Mesothelial cell of epicardium (in vitro differentiated cells): ENCODE data around the gene SULT6B1. TPM values are rescaled to one million over a fixed set of nuclear protein-coding genes. Genes with fewer than 3 reads are reported as not detected.

Source experiments
- DNase-seq, 2 experiments: peaks; one replicate each; pipeline ENCODE4 v3.0.0; 2021; ENCODE audit warnings: low spot score in 2 of 2; ENCODE audit not compliant: unreplicated experiment in 2 of 2
- H3K27ac Mint-ChIP-seq: 2 replicates; pipeline ENCODE4 v1.8.0; 2021; ENCODE audit warnings: mixed read lengths
- H3K27me3 Mint-ChIP-seq: 2 replicates; pipeline ENCODE4 v1.8.0; 2021; ENCODE audit warnings: low read depth, mixed read lengths
- H3K36me3 Mint-ChIP-seq: 2 replicates; pipeline ENCODE4 v1.8.0; 2021; ENCODE audit warnings: mixed read lengths
- H3K4me1 Mint-ChIP-seq: 2 replicates; pipeline ENCODE4 v1.8.0; 2021; ENCODE audit warnings: mixed read lengths
- H3K4me3 Mint-ChIP-seq: 2 replicates; pipeline ENCODE4 v1.8.0; 2021; ENCODE audit warnings: mild to moderate bottlenecking, moderate library complexity, mixed read lengths
- H3K9me3 Mint-ChIP-seq: 2 replicates; pipeline ENCODE4 v1.8.0; 2021; ENCODE audit warnings: mixed read lengths
- CTCF ChIP-seq: fragments of 200-600 bp; sonication (generic); IDR thresholded peaks from one replicate; pipeline ENCODE4 v1.5.0; 2021; ENCODE audit warnings: antibody characterized with exemption; ENCODE audit not compliant: unreplicated experiment
- total RNA-seq: library from RNA; stranded (reverse); gene quantifications from 3 replicates; pipeline ENCODE4 v1.2.1, GENCODE V29; 2021

The SULT6B1 gene
- total RNA-seq, 1 donor from 2014 or later, result not detected

DNA sequence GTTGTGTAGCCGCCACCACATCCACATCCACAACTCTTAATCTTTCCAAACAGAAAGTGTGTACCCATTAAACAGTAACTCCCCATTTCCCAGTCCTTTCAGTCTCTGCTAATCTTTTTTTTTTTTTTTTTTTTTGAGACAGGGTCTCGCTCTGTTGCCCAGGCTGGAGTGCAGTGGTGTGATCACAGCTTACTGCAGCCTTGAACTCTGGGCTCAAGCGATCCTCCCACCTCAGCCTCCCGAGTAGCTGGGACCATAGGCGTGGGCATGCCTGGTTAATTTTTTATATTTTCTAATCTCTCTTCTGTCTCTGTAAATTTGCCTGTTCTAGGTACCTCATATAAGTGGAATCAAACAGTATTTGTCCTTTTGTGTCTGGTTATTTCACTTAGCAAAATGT is 35.2 kb downstream of the SULT6B1 start:
- no peak overlapping the region for H3K4me3 Mint-ChIP-seq
- H3K9me3 Mint-ChIP-seq, result peaks cover 13% of the 10 kb centered on the region
- peaks cover 40% of the 10 kb centered on the region for H3K4me1 Mint-ChIP-seq
- no peak for TF ChIP-seq CTCF
- H3K27ac Mint-ChIP-seq, result no peak overlapping the region
- no peaks in the 10 kb centered on the region for H3K27me3 Mint-ChIP-seq
- H3K36me3 Mint-ChIP-seq, result peaks cover 38% of the 10 kb centered on the region
- DNase-seq, result no peak

DNA sequence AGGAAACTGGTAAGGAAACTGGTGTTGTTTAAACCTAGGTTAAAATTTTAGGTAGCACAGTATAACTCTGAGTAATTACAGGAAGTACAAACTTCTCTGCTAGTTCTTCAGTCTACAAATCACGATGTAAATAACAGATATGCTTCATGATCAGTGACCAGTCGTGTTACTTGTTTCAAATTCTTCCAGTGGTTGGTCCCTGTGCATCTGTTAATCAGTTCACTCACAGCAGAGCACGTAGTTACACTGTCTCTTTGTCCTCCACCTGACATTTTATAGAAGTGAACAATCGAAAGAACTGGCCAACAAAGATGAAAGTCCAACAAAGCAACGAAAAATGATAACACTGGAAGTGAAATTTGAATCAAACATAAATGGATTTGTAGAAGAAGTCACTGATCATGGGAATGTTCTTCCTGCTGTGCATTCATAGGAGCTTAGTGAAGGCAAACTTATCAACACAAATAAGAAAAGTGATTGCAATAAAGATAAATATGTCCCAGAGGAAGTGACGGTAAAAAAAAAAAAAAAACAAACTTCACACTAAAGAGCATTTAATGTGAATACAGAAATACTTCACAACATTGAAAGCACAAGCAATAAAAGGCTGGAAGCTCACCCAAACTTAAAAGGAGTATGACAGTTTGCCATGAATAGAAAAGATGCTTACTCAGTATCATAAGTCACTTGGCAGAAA is 38.7 kb downstream of the SULT6B1 start:
- Mint-ChIP-seq H3K4me3 (no peak overlapping the region), H3K27ac (peak overlapping the region; percentile 14)
- TF ChIP-seq CTCF, result no peak

GRCh38 chr2:37148325-37148724 is 40.1 kb downstream of the SULT6B1 start:
- peaks cover 35% of the 10 kb centered on the region for H3K36me3 Mint-ChIP-seq
- no peak for TF ChIP-seq CTCF
- H3K27ac Mint-ChIP-seq, result no peak overlapping the region
- no peak overlapping the region for H3K4me3 Mint-ChIP-seq
- peaks cover 8% of the 10 kb centered on the region for H3K9me3 Mint-ChIP-seq
- no peaks in the 10 kb centered on the region for H3K27me3 Mint-ChIP-seq
- no peak for DNase-seq
- H3K4me1 Mint-ChIP-seq, result peaks cover 17% of the 10 kb centered on the region

More for the DNA sequence above, 38.7 kb downstream of the SULT6B1 start:
- Mint-ChIP-seq H3K36me3 (peaks cover 44% of the 10 kb centered on the region), H3K4me1 (peaks cover 17% of the 10 kb centered on the region), H3K27me3 (no peaks in the 10 kb centered on the region), H3K9me3 (peaks cover 13% of the 10 kb centered on the region)
- no peak for DNase-seq

DNA sequence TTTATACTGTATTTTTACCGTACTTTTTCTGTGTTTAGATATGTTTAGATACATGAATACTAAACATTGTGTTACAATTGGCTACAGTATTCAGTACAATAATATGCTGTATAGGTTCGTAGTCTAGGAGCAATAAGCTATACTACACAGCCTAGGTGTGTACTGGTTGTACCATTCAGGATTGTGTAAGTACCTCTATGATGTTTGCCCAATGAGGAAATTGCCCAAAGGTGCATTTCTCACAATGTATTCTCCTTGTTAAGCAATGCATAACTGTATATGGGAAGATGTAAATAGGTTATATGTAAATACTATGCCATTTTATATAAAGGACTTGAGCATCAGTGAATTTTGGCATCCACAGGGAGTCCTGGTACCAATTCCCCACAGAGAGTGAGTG is 42.4 kb downstream of the SULT6B1 start:
- TF ChIP-seq CTCF, result no peak
- DNase-seq, result no peak
- Mint-ChIP-seq H3K4me1 (peaks cover 15% of the 10 kb centered on the region), H3K27ac (no peak overlapping the region), H3K27me3 (no peaks in the 10 kb centered on the region), H3K9me3 (no peaks in the 10 kb centered on the region), H3K36me3 (peaks cover 28% of the 10 kb centered on the region), H3K4me3 (no peak overlapping the region)

- no peak for TF ChIP-seq CTCF
- Mint-ChIP-seq H3K4me1 (peaks cover 6% of the 10 kb centered on the region), H3K27me3 (no peaks in the 10 kb centered on the region), H3K4me3 (no peak overlapping the region), H3K9me3 (no peaks in the 10 kb centered on the region), H3K36me3 (peaks cover 43% of the 10 kb centered on the region), H3K27ac (no peak overlapping the region)
- no peak for DNase-seq
These were observed 44.5 kb downstream of the SULT6B1 start for GRCh38 chr2:37143974-37144373.
